ENCODE measurements around the gene KDM4C. TPM values are rescaled to one million over a fixed set of nuclear protein-coding genes. Genes with fewer than 3 reads are reported as not detected.

KDM4C gene
- total RNA-seq, 1 donor: 50.7 TPM

DNA sequence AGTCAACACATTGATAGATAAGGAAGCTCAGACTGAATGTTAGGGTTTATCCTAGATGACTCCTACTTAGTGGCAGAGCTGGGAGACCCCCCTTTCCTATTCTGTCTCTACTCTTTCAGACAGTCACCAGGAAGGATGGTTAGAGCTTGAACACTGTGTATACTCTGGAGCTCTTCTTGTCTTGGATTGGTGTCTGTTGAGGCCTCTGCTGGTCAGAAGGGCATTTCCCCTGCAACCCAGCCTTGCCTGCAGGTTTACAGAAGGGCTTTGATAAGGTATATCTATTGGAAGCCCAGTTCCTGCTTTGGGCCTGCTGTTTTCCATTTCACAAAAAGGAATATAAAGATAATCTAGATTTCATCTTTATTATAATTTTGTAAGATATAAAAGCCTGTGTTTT is 71.8 kb downstream of the KDM4C start:
- H4K20me1 ChIP-seq (ENCODE audit: insufficient read depth, low read length): no peaks in the 10 kb centered on the region
- H3K4me2 ChIP-seq (ENCODE audit: insufficient read depth, low read length): no peak overlapping the region
- no peak overlapping the region for H3K4me3 ChIP-seq (ENCODE audit: insufficient read depth, low read length)
- no peak for DNase-seq (ENCODE audit: insufficient read length, low spot score, missing footprints)
- H3K9me3 ChIP-seq (ENCODE audit: low read depth, low read length): no peaks in the 10 kb centered on the region
- H3K4me1 ChIP-seq (ENCODE audit: insufficient read depth, low read length): peaks cover 4% of the 10 kb centered on the region
- no peak overlapping the region for H2AFZ ChIP-seq (ENCODE audit: low read length)
- TF ChIP-seq, protein P1, sequence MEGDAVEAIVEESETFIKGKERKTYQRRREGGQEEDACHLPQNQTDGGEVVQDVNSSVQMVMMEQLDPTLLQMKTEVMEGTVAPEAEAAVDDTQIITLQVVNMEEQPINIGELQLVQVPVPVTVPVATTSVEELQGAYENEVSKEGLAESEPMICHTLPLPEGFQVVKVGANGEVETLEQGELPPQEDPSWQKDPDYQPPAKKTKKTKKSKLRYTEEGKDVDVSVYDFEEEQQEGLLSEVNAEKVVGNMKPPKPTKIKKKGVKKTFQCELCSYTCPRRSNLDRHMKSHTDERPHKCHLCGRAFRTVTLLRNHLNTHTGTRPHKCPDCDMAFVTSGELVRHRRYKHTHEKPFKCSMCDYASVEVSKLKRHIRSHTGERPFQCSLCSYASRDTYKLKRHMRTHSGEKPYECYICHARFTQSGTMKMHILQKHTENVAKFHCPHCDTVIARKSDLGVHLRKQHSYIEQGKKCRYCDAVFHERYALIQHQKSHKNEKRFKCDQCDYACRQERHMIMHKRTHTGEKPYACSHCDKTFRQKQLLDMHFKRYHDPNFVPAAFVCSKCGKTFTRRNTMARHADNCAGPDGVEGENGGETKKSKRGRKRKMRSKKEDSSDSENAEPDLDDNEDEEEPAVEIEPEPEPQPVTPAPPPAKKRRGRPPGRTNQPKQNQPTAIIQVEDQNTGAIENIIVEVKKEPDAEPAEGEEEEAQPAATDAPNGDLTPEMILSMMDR (IDR thresholded peaks at IDR 0.05; ENCODE audit: extremely low read depth, low read depth, low read length): no peak
- H3K27me3 ChIP-seq (ENCODE audit: insufficient read depth, low read length): no peaks in the 10 kb centered on the region
- H3K27ac ChIP-seq (ENCODE audit: low read depth, low read length): no peak overlapping the region
- H3K79me2 ChIP-seq (ENCODE audit: insufficient read depth, low read length): no peaks in the 10 kb centered on the region
- peaks cover 4% of the 10 kb centered on the region for H3K36me3 ChIP-seq (ENCODE audit: insufficient read depth, low read length)

DNA sequence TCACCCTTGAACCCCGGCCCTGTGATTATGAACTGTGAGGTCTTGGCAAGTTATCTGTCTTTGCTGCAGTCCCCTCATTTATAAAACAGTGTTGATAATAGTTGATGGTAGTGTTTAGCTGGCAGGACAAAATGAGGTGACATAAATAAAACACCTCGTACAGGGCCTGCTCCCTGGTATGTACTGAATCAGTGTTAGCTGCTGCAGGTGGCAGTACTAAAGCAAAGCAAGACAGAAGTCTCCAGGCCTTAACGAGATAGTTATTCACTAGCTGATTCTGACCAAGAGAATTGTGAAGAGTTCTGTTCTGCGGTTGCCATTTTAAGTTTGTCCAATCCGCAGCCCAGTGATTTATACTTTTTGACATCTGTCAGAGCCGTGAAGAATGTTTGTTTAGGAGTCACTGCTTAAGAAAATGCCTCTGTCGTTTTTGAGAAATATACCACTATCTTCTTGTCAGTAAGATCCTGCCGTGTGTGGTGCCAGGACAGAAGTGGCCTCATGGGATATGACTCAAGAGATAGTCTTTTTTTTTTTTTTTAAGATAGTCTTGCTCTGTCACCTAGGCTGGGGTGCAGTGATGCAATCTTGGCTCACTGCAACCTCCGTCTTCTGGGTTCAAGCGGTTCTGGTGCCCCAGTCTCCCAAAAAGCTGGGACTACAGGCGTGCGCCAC is 75.9 kb downstream of the KDM4C start:
- H3K4me2 ChIP-seq (ENCODE audit: insufficient read depth, low read length): no peak overlapping the region
- H2AFZ ChIP-seq (ENCODE audit: low read length): no peak overlapping the region
- no peaks in the 10 kb centered on the region for H3K9me3 ChIP-seq (ENCODE audit: low read depth, low read length)
- TF ChIP-seq, protein P1 (IDR thresholded peaks at IDR 0.05; ENCODE audit: extremely low read depth, low read depth, low read length): no peak
- DNase-seq (ENCODE audit: insufficient read length, low spot score, missing footprints): peak; percentile 58
- H3K4me1 ChIP-seq (ENCODE audit: insufficient read depth, low read length): peaks cover 4% of the 10 kb centered on the region
- no peaks in the 10 kb centered on the region for H4K20me1 ChIP-seq (ENCODE audit: insufficient read depth, low read length)
- no peak overlapping the region for H3K4me3 ChIP-seq (ENCODE audit: insufficient read depth, low read length)
- H3K27me3 ChIP-seq (ENCODE audit: insufficient read depth, low read length): no peaks in the 10 kb centered on the region
- H3K36me3 ChIP-seq (ENCODE audit: insufficient read depth, low read length): peaks cover 4% of the 10 kb centered on the region
- no peak overlapping the region for H3K27ac ChIP-seq (ENCODE audit: low read depth, low read length)
- peaks cover 3% of the 10 kb centered on the region for H3K79me2 ChIP-seq (ENCODE audit: insufficient read depth, low read length)

DNA sequence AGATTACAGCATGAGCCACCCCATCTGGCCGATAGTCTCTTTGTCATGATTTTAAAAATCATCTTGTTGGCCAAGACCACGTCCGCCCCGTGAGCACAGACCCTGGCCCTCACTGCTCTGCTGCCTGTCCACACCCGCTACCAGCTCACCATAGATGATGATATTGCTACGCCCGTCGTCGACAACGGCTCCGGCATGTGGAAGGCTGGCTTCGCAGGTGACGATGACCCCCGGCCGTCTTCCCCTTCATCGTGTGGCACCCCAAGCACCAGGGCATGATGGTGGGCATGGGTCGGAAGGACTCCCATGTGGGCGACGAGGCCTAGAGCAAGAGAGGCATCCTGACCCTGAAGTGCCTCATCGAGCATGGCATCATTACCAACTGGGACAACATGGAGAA is 76.5 kb downstream of the KDM4C start:
- H3K27me3 ChIP-seq (ENCODE audit: insufficient read depth, low read length): no peaks in the 10 kb centered on the region
- no peak overlapping the region for H3K27ac ChIP-seq (ENCODE audit: low read depth, low read length)
- H3K36me3 ChIP-seq (ENCODE audit: insufficient read depth, low read length): peaks cover 4% of the 10 kb centered on the region
- H3K4me2 ChIP-seq (ENCODE audit: insufficient read depth, low read length): no peak overlapping the region
- TF ChIP-seq, protein P1 (IDR thresholded peaks at IDR 0.05; ENCODE audit: extremely low read depth, low read depth, low read length): no peak
- H2AFZ ChIP-seq (ENCODE audit: low read length): no peak overlapping the region
- peaks cover 4% of the 10 kb centered on the region for H3K4me1 ChIP-seq (ENCODE audit: insufficient read depth, low read length)
- H3K79me2 ChIP-seq (ENCODE audit: insufficient read depth, low read length): peaks cover 3% of the 10 kb centered on the region
- no peaks in the 10 kb centered on the region for H4K20me1 ChIP-seq (ENCODE audit: insufficient read depth, low read length)
- no peak for DNase-seq (ENCODE audit: insufficient read length, low spot score, missing footprints)
- H3K9me3 ChIP-seq (ENCODE audit: low read depth, low read length): no peaks in the 10 kb centered on the region
- no peak overlapping the region for H3K4me3 ChIP-seq (ENCODE audit: insufficient read depth, low read length)

DNA sequence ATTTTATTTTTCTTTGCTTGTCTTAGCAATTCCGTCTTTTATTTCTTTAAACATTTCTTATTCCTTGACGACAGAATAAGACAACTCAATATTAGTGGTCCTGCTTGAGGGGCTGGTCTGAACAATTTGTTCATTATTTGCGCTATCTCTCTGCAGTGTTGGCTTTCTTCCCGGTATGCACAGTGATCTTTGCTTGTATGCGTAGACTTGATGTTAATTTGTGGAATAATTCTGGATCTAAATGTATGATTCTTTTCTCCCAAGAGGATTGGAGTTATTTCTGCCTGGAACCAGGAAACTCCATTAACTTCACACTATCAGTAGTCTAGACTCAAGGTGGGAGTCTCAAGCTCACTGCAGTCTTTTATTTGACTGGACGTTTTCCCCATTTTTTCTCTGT is 80.4 kb downstream of the KDM4C start:
- H3K27me3 ChIP-seq (ENCODE audit: insufficient read depth, low read length): no peaks in the 10 kb centered on the region
- H3K27ac ChIP-seq (ENCODE audit: low read depth, low read length): no peak overlapping the region
- no peak overlapping the region for H3K4me3 ChIP-seq (ENCODE audit: insufficient read depth, low read length)
- DNase-seq (ENCODE audit: insufficient read length, low spot score, missing footprints): no peak
- H3K4me1 ChIP-seq (ENCODE audit: insufficient read depth, low read length): peaks cover 20% of the 10 kb centered on the region
- H3K36me3 ChIP-seq (ENCODE audit: insufficient read depth, low read length): no peaks in the 10 kb centered on the region
- H3K4me2 ChIP-seq (ENCODE audit: insufficient read depth, low read length): no peak overlapping the region
- TF ChIP-seq, protein P1 (IDR thresholded peaks at IDR 0.05; ENCODE audit: extremely low read depth, low read depth, low read length): no peak
- no peaks in the 10 kb centered on the region for H3K9me3 ChIP-seq (ENCODE audit: low read depth, low read length)
- no peaks in the 10 kb centered on the region for H4K20me1 ChIP-seq (ENCODE audit: insufficient read depth, low read length)
- H2AFZ ChIP-seq (ENCODE audit: low read length): no peak overlapping the region
- peaks cover 3% of the 10 kb centered on the region for H3K79me2 ChIP-seq (ENCODE audit: insufficient read depth, low read length)

All from osteoblast (primary cell).